Stimulated activated naive CD8-positive, alpha-beta T cell treated with anti-CD3 and anti-CD28 coated beads, Interleukin-15, Interleukin-2, amounts not matched to agents 100 U/mL and 50 U/mL, for 24 hours (primary cell): ENCODE results near the gene CLSTN2.
"Not testable (repeated sequence)": the region's sequence is repeated elsewhere in the genome, so short reads cannot be mapped to it uniquely, and the experiment has no call there.

Experiments
- ATAC-seq: fragments of 150-1000 bp; cut with Tn5 transposase; one replicate; pipeline ENCODE4 v1.10.0; 2021
- DNase-seq: peaks from one replicate; pipeline ENCODE4 v3.0.0; 2021

Gene CLSTN2

DNA sequence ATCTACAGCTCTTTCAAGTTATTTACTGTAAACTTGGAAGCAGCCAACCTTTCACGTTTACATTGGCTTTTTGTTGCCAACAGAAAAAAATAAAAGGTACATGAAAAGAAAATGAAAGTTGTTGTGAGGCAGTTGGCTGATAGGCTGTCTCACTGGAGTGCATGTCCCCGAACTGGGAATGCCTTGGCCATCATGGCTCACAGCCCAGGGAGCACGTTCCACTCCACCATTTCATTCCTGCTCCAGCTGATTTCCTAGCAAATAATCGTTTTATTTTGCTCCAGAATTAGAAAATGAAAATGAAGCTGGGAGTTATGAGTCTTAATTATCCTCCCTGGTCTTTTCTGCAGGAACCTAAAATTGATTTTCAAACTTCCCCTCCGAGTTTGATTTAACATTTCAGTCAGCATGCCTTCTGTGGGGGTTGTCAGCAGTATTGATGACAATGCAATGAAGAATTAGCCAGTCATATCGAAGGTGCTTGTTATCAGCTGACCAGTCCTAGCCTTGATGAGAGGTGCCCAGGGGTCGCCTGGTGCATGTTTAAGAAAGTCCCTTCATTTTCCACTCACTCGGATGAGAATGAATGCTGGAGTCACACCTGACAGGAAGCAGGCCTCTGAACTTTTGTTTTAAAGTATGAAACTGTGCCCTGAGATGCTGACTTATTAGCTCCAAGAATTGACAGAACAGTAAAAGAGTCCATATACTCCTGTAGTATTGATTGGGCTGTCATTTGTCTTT is 449.2 kb downstream of the CLSTN2 start:
- no peak for ATAC-seq

DNA sequence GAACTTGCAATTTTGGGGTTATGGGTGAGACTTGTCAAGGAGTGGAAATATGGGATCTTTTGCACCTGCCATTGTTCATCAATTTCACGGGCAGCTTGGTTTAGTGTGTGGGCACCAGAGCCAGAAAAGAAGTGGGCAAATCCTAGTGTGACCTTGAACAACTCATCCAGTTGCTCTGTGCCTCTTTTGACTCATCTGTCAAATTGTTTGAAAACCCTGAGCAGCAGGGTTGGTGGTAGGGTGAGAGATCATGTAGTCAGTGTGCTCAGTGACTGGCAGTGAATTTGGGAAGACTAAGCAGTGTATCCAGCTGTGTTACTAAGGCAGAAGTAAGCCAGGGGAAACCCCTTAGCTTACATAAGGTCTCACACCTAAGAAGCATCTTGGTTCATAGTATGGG is 449.9 kb downstream of the CLSTN2 start:
- ATAC-seq (no peak), DNase-seq (no peak)

More for the DNA sequence above, 449.2 kb downstream of the CLSTN2 start:
- no peak for DNase-seq

- no peak for DNase-seq
- no peak for ATAC-seq
Measured at GRCh38 chr3:140386357-140387100, 451.5 kb downstream of the CLSTN2 start.

DNA sequence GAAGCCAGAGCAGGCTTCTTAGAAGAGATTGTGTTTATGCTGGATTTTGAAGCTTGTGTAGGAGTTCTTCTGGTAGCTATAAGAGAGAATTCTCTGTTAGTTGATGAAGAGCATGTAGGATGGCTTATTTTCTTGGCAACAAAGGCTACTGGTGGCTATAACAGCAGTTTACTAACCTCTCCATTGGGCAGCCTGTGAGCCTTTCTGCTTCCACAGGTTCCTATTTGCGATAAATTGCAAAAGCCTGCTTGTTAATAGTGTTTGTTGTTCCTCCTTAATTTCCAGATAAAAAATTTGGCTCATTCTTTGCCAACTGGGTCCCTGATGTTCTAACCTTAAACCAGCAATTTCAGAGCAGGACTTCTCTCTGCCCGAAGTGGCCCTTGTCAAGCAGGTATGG is 452.3 kb downstream of the CLSTN2 start:
- ATAC-seq (no peak), DNase-seq (no peak)

DNA sequence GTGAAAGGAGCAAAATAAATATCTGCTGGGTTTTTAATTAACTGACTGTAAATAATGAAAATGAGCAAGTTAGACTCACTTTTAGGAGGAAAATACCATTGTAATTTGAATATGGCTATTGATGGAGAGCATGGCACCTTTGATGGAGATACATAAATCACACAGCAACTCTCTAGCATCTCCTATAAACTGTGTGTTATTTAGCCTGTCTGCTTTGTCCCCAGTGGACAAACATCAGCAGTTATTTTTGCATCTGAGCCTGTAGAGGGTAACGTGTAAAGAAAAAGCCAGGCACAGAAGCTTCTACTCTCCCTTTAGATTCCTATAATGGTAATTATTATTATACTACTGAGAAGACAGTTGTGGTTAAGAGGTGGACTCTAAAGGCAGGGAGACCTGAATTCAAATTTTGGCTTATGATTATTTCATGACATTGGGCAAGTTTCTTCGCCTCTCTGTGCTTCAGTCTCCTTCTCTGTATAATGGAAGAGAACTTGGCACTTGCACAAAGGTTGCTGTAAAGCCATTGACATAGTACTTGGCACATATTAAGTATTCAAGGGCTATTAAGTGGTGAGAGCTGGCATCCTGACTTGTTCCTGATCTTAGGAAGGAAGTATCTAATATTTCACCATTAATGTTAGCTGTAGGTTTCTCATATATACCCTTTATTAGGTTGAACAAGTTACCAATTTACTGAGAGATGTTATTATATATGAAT is 453.4 kb downstream of the CLSTN2 start:
- DNase-seq (no peak), ATAC-seq (no peak)

DNA sequence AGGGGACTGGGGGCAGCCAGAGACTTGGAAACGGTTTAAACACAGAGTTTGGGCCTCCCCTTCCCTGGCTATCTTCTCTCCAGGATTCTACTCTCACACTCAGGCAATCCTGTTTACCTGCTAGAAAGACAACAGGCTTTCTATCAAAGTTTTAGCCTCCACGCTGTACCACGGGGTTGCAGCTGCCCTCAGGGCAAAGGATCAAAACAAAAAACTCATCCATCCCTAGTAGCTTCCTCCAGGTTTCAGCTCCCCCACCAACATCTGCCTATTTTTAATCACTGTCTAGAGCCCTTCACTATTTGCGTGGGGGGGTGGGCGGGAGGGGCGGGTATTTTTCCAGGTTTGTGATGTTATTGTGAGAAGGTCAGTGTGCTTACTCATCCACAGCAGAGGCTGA is 456.1 kb downstream of the CLSTN2 start:
- DNase-seq, result no peak
- no peak for ATAC-seq

- DNase-seq (no peak), ATAC-seq (no peak)
Measured at GRCh38 chr3:140394488-140395133, 459.6 kb downstream of the CLSTN2 start.

DNA sequence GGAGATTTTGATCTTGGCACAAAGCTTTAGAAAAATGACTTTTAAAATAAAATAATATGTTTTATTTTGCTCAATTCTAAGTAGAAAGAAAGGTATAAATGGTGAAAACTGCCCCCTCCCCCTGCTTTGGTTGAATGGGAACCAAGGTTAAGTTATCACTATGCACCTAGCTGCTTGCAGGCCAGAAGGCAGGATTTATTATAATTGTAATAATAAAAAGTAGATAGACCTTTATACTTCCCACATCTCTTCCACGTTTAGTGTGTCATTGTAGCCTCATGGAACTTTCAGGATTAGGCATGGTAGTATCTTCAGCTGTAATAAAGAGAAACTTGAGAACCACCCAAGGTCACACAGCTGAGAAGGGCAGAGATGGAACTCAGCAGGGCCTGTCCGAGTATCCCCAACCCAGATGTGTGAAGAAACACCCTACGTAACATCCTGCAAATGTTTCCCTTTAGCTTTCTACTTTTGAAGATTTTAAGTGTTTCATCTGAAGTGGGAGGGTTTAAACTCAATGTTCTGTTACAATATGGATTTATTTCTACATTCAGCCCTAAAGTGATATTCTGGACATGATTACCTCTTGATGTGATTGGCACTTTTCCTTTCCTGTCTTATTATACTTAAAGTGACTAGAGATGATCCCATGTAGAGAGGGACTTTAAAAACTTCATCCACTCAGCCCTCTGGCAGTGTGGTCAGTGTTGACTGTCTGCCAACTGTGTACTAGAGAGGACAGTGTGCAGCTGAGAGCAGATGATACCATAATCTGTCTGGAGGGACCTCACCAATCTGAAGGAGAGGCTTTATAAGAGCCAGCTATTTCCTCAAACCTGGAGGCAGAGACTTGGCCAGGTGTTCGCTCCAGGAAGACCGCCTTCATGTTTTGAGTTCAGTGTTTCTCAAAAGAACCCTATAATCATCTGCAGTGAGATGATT is 460.4 kb downstream of the CLSTN2 start:
- ATAC-seq, result no peak
- DNase-seq, result no peak

GRCh38 chr3:140396110-140396509 is 461.1 kb downstream of the CLSTN2 start:
- no peak for DNase-seq
- no peak for ATAC-seq

DNA sequence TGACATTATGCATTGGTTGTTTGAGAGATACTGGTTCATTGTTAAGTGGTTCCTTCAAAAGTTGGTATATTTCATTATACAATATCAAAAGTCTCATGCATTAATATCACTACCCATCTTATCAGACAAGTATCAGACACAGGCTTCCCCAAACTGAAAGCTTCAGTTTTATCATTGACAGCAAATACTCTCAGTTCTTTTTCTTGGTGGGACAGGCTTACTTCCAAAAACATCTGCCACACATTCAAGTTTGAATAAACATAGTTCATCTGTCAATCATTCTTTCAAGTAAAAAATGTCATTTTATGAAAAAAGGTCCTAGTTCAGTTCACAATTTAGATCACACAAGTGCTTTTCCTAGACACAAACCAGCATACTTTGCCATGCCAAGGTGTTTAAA is 462.9 kb downstream of the CLSTN2 start:
- ATAC-seq (no peak), DNase-seq (no peak)

GRCh38 chr3:140398387-140398786 is 463.4 kb downstream of the CLSTN2 start:
- DNase-seq (no peak), ATAC-seq (no peak)

DNA sequence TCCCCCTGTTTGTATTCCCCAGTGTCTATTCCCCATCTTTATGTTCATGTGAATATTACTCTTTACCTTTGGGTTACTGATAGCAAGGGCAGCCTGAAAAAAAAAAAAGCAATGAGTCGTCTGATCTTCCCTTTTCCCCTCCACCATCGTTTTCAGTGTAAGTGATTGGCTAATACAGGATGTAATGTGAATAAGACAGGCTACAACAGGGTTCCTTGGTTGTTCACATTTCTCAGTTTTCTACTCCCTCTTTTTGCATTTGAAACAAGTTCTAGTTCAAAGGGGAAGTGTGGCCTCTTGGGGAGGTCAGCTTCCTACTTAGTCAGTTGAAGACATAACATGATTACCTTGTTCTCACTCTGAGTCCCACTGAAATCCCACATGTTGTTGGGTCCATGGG is 464.9 kb downstream of the CLSTN2 start:
- ATAC-seq (no peak), DNase-seq (no peak)

GRCh38 chr3:140403079-140403478 is 468.1 kb downstream of the CLSTN2 start:
- ATAC-seq, result no peak
- DNase-seq, result no peak

DNA sequence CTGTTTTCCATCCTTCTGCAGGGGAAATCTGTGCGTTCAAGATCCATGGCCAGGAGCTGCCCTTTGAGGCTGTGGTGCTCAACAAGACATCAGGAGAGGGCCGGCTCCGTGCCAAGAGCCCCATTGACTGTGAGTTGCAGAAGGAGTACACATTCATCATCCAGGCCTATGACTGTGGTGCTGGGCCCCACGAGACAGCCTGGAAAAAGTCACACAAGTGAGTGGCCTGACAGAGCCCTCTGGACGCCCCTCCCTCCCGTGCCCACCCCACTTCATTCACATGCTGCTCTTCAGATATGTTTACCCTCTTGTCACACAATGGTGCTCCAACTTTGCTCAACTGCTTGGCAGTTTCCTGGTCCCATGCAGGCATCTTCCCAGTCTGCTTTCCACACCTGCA is 468.6 kb downstream of the CLSTN2 start:
- DNase-seq (no peak), ATAC-seq (no peak)

DNA sequence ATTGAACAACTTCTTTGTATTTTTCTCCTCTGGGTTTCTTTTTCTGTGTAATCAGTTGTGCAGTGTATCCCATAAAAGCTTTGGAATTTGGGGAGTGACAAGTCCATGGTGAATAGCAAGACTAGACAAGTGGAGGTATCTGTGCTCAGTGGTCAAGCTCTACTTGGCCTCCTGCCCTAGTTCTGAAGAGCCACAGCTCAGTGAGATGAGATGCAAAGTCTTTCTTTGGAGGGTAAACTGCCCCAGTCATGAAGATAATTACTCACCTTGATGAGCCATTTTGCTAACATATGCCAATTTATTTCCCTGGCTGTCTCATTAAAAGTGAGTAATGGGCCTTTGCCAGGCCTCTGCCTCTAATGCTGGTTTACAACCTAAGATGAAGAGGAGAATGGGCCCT is 471.7 kb downstream of the CLSTN2 start:
- DNase-seq (no peak), ATAC-seq (no peak)

DNA sequence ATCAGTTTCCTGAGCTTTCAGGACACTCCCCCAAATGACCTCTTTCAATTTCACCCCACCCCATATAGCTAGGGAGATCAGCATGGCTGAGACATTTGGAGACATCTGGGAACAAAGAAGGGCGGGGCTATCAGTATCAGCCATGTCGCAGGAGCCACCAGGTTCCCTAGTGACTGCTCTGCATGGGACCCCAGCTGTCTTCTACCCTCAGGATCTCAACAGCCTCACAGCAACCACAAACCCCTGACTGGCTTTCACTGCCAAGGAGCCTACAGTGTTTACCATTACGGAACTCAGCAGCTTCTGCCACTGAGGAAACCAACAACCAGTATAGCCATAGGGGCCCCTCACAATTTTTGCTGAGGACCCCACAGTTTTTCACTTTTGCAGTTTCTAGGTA is 473.3 kb downstream of the CLSTN2 start:
- ATAC-seq, result no peak
- DNase-seq, result no peak

DNA sequence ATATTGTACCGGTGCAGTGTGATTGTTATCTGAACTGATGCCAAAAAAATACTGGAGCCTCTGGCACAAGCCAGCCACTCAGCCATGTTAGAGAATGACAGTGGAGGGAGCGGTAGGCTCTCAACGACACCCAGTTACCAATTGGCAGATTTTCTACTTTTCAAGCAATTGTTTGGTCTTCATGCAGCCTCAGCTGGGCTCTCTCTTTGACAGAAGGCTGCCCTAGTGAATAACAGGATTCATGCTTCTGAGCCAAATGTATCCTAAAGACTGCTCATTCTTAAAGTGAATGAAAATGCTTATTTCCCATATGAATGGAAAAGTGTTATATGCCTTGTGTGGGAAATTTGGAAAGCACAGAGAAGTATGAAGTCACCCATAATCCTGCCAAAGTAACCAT is 481.7 kb downstream of the CLSTN2 start:
- DNase-seq, result no peak
- ATAC-seq, result no peak

GRCh38 chr3:140420621-140421357 is 485.8 kb downstream of the CLSTN2 start:
- ATAC-seq (no peak), DNase-seq (no peak)

GRCh38 chr3:140421884-140422283 is 486.9 kb downstream of the CLSTN2 start:
- no peak for DNase-seq
- no peak for ATAC-seq

DNA sequence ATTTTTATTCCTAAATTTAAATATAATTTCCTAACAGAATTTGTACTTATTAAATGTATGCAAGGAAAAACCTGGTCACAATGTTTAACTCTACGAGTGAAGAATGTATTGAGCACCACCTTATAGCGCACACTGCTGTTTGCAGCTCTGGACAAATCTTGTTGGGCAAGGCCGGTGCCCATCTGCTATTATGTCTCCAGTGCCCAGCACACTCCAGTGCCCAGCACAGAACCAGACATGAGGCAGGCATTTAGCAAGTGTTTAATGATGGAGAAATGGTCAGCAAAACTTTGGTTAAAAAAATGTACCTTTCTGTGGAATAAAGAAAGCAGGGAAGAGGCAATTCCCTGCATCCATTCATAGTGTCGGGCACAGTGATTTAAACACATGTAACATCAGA is 488.2 kb downstream of the CLSTN2 start:
- DNase-seq, result no peak
- no peak for ATAC-seq

DNA sequence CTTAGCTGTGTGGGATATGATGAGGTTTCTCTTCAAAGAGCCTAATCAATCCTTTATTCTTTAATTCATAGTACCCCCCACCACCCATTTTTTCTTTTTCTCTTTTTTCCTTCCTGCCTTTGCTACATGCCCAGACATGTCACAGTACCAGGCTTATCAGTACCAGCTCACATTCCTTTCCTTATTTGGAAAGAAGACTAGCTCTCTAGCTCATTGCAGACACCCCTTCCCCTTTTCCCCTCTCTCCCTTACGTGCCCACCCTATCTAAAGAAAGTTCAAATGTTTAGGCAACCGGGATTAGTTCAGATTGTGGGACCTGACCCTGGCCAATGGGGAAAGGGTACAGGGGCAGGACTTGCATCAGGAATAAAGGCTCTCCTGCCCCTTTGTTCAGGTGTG is 488.6 kb downstream of the CLSTN2 start:
- DNase-seq, ATAC-seq: not testable (repeated sequence)
